ENCODE data around the gene TPSD1.
"Not testable (repeated sequence)": the region's sequence is repeated elsewhere in the genome, so short reads cannot be mapped to it uniquely, and the experiment has no call there.

- TF ChIP-seq CTCF (optimal IDR thresholded peaks at IDR 0.05 in 1 of 3, IDR thresholded peaks at IDR 0.05 in 1 of 3, conservative IDR thresholded peaks at IDR 0.05 in 1 of 3; ENCODE audit: extremely low read depth in 1 of 3, insufficient read depth in 2 of 3, low read length in 3 of 3); EZH2 (IDR thresholded peaks at IDR 0.05; ENCODE audit: low read length): not testable (repeated sequence)
Measured at GRCh38 chr16:1225728-1226311, 30.0 kb upstream of the TPSD1 start.
